GM10248 (cell line): ENCODE data around the gene BRDT.

Experiments
- CTCF ChIA-PET: fragments of 300-600 bp; sonication (Branson Sonifier 250); formaldehyde crosslinking; extraction: SDS; loops from one replicate; lab custom pipeline; 2021; ENCODE audit warnings: antibody characterized with exemption; lab: Yijun Ruan, JAX
- POLR2A ChIA-PET: fragments of 350-650 bp; sonication (Branson Sonifier 250); formaldehyde crosslinking; extraction: SDS; loops from one replicate; lab custom pipeline; 2020; ENCODE audit warnings: antibody characterized with exemption; lab: Yijun Ruan, JAX
- DNase-seq: peaks from one replicate; pipeline ENCODE4 v3.0.0; 2012; ENCODE audit errors: extremely low spot score
- CTCF ChIP-seq: IDR thresholded peaks from 2 replicates; pipeline ENCODE4 v1.5.1; 2012; ENCODE audit warnings: mild to moderate bottlenecking, low read depth; ENCODE audit errors: extremely low read depth, missing control alignments, control extremely low read depth

BRDT gene

GRCh38 chr1:91949356-91949699 is at the start of gene BRDT:
Gene BRDT (plus strand): TSS chr1:91949401. CDS start chr1:91962755, 13,354 bp downstream.
- no peak for TF ChIP-seq CTCF
- CTCF ChIA-PET: interaction anchor here (1.0 kb wide), 1 partner anchor 10 kb away, joined by 4 read pairs; no protein-coding TSS in a partner anchor
- DNase-seq: no peak
- POLR2A ChIA-PET: no interaction called here

GRCh38 chr1:91900562-91900961 is 48.6 kb upstream of the BRDT start:
- POLR2A ChIA-PET: no interaction called here
- TF ChIP-seq CTCF: no peak
- no peak for DNase-seq
- CTCF ChIA-PET: interaction anchor here (1.7 kb wide), 1 partner anchor 28 kb away, joined by 7 read pairs; no protein-coding TSS in a partner anchor

- POLR2A ChIA-PET: no interaction called here
- CTCF ChIA-PET: interaction anchor here (1.7 kb wide), 1 partner anchor 27 kb away, joined by 7 read pairs; no protein-coding TSS in a partner anchor
- TF ChIP-seq CTCF: no peak
- no peak for DNase-seq
Observed at GRCh38 chr1:91901231-91901630, 48.0 kb upstream of the BRDT start.

- no peak for DNase-seq
- TF ChIP-seq CTCF: no peak
- ChIA-PET CTCF (no interaction called here), POLR2A (no interaction called here)
Observed at GRCh38 chr1:91912266-91912665, 36.9 kb upstream of the BRDT start.

GRCh38 chr1:91913018-91913417 is 36.2 kb upstream of the BRDT start:
- POLR2A ChIA-PET: no interaction called here
- CTCF ChIA-PET: no interaction called here
- no peak for DNase-seq
- no peak for TF ChIP-seq CTCF

GRCh38 chr1:91916046-91916445 is 33.2 kb upstream of the BRDT start:
- ChIA-PET POLR2A (no interaction called here), CTCF (interaction anchor here (1.0 to 1.4 kb wide), 2 partner anchors 10 to 633 kb away, joined by 3 to 5 read pairs; no protein-coding TSS in a partner anchor)
- no peak for TF ChIP-seq CTCF
- DNase-seq: no peak
